KMS-11 (cell line): ENCODE data around the gene LSS.

Experiments used
- H2AFZ ChIP-seq: fragments of 200-600 bp; sonication (generic); 2 replicates; pipeline ENCODE4 v1.6.1; 2016; ENCODE audit warnings: antibody characterized with exemption, mixed run types, low read depth
- H3K27ac ChIP-seq: fragments of 200-600 bp; sonication (generic); 2 replicates; pipeline ENCODE4 v1.6.1; 2016; ENCODE audit warnings: mild to moderate bottlenecking, mixed run types
- H3K27me3 ChIP-seq: fragments of 200-600 bp; sonication (generic); 2 replicates; pipeline ENCODE4 v1.6.1; 2017; ENCODE audit warnings: mild to moderate bottlenecking, low read depth, mixed run types, moderate library complexity; ENCODE audit not compliant: insufficient read depth
- H3K36me3 ChIP-seq: fragments of 200-600 bp; sonication (generic); 2 replicates; pipeline ENCODE4 v1.6.1; 2017; ENCODE audit warnings: mild to moderate bottlenecking, mixed run types; ENCODE audit not compliant: insufficient read depth
- H3K4me1 ChIP-seq: fragments of 200-600 bp; sonication (generic); 2 replicates; pipeline ENCODE4 v1.6.1; 2016; ENCODE audit warnings: mild to moderate bottlenecking, low read depth, mixed run types; ENCODE audit not compliant: poor library complexity, severe bottlenecking
- H3K4me2 ChIP-seq: fragments of 200-600 bp; sonication (generic); 2 replicates; pipeline ENCODE4 v1.7.0; 2016; ENCODE audit warnings: mild to moderate bottlenecking, mixed run types
- H3K4me3 ChIP-seq: fragments of 200-600 bp; sonication (generic); IDR thresholded peaks from 2 replicates; pipeline ENCODE4 v1.6.1; 2017; ENCODE audit warnings: low read depth, low read length, mixed read lengths; ENCODE audit not compliant: insufficient read depth
- H3K79me2 ChIP-seq: fragments of 200-600 bp; sonication (generic); 2 replicates; pipeline ENCODE4 v1.6.1; 2016; ENCODE audit warnings: low read depth, mixed run types; ENCODE audit not compliant: insufficient read depth
- H3K9ac ChIP-seq: fragments of 200-600 bp; sonication (generic); 2 replicates; pipeline ENCODE4 v1.6.1; 2016; ENCODE audit warnings: mild to moderate bottlenecking, mixed run types
- H4K20me1 ChIP-seq: fragments of 200-600 bp; sonication (generic); 2 replicates; pipeline ENCODE4 v1.6.1; 2016; ENCODE audit warnings: mild to moderate bottlenecking, mixed run types; ENCODE audit not compliant: insufficient read depth
- TF ChIP-seq, protein P1 (sequence below): fragments of 200-600 bp; sonication (generic); conservative IDR thresholded peaks from 2 replicates; pipeline ENCODE4 v1.6.1; 2017; ENCODE audit warnings: low read depth, mild to moderate bottlenecking, antibody characterized with exemption, low read length, moderate library complexity, mixed read lengths

LSS gene

DNA sequence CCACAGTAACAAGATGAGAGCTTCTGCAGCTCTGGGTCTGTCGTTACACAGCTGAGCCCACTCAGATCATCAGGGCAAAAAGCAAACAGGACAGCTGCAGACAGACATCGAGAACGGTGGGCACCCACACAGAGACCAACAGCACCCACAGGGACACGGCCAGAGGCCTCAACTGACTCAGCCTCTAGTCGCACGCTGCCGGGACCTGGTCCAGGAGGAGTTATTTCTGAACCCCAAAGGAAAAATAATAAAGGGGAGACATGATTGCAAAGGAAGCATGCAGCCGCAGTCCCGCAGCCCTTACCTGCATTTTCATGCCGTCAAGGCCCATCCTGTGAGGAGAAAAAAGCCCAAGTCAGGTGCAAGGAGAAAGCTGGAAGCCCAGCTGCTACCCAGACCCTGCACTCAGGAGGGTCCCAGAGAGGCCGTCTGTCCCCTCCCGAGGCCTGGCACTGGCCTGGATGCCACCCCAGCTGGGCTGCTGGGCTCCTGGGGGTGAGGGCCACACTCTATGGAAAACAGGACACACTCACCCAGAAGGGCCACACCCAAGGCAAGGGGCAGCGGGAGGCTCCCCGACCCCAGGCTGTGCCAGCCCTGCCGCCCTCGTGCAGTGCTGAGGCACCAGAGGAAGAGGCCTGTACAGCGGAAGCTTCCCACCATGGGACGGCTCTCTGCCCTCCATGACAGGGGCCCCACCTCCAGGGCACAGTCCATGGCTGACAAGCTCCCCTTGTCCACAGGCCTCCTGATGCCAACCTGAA is 15.7 kb downstream of the LSS start:
- Histone ChIP-seq H3K36me3 (no peaks in the 10 kb centered on the region; the same call in 1 of the 2 replicates), H3K4me2 (no peak overlapping the region), H3K4me3 (no peak overlapping the region), H2AFZ (no peak overlapping the region), H3K9ac (no peak overlapping the region), H3K4me1 (no peaks in the 10 kb centered on the region), H3K79me2 (no peaks in the 10 kb centered on the region; the same call in 1 of the 2 replicates), H3K27ac (no peak overlapping the region), H4K20me1 (no peaks in the 10 kb centered on the region), H3K27me3 (no peaks in the 10 kb centered on the region)
- TF ChIP-seq, protein P1, sequence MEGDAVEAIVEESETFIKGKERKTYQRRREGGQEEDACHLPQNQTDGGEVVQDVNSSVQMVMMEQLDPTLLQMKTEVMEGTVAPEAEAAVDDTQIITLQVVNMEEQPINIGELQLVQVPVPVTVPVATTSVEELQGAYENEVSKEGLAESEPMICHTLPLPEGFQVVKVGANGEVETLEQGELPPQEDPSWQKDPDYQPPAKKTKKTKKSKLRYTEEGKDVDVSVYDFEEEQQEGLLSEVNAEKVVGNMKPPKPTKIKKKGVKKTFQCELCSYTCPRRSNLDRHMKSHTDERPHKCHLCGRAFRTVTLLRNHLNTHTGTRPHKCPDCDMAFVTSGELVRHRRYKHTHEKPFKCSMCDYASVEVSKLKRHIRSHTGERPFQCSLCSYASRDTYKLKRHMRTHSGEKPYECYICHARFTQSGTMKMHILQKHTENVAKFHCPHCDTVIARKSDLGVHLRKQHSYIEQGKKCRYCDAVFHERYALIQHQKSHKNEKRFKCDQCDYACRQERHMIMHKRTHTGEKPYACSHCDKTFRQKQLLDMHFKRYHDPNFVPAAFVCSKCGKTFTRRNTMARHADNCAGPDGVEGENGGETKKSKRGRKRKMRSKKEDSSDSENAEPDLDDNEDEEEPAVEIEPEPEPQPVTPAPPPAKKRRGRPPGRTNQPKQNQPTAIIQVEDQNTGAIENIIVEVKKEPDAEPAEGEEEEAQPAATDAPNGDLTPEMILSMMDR, result no peak

DNA sequence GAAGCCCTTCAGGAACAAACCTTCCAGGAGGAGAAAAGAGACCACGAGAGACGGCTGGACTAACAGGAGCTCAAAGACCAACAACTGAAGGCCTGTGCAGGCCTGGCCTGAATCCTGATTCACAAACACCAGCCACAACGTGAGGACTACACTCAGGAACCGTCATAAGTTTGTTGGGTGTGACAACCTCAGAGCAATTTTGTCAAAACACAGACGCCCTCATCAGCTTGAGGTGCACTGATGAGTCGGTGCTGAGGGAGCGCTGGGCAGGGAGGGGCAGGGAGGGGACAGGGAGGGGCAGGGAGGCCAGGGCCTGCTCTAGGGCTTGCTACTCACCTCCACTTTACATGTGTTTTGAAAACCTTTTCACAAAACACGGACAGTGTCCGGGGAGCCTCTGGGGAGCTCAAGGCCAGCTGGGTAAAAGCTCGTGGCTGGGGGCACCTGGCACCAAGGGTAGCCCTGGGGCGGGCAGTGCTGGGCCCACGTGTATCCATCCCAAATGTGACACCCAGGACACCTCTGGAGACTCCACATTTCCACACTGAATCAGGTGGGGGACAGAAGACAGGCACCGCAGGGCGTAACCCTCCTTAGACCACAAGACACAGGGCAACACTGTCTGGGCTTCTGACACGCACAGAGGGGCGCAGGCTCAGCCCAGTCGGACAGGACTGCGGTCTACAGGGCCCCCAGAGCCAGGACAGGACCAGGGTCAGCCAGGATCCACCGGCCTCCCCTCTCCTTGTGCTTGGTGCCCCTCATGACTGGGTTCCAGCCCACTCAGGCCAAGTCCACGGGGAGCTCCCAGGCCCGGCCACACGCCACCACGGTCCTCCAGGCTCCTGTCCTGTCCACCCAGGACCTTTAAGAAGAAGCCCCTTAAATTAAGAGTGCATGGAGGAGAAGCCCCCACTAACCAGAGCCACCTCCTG is 16.5 kb downstream of the LSS start:
- H3K27me3 ChIP-seq, result no peaks in the 10 kb centered on the region
- H4K20me1 ChIP-seq, result no peaks in the 10 kb centered on the region
- no peak overlapping the region for H2AFZ ChIP-seq
- no peak overlapping the region for H3K27ac ChIP-seq
- TF ChIP-seq, protein P1, result no peak
- no peak overlapping the region for H3K4me2 ChIP-seq
- H3K9ac ChIP-seq, result no peak overlapping the region
- no peaks in the 10 kb centered on the region for H3K79me2 ChIP-seq
- no peaks in the 10 kb centered on the region for H3K4me1 ChIP-seq
- no peak overlapping the region for H3K4me3 ChIP-seq
- H3K36me3 ChIP-seq, result no peaks in the 10 kb centered on the region; the same call in 1 of the 2 replicates

DNA sequence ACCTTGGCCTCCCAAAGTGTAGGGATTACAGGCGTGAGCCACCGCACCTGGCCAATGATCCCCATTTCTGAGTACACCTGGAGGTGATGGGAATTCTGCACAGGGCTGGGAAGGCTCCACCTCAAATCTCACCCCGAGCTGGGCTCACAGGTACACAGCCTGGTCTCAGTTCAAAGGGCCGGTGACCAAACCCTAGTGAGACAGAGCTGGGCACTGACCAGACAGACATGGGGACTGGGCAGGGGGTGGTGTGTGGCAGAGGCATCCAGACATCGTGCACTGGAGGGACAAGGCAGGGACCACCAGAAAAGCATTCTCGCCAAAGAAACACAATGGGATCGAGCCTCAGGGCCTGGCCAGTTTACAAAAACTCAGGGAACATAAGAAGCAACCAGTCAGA is 17.2 kb downstream of the LSS start:
- no peak overlapping the region for H3K27ac ChIP-seq
- TF ChIP-seq, protein P1, result no peak
- no peak overlapping the region for H3K4me3 ChIP-seq
- H3K9ac ChIP-seq, result no peak overlapping the region
- H4K20me1 ChIP-seq, result no peaks in the 10 kb centered on the region
- H3K36me3 ChIP-seq, result no peaks in the 10 kb centered on the region; the same call in 1 of the 2 replicates
- H3K4me1 ChIP-seq, result no peaks in the 10 kb centered on the region
- H3K27me3 ChIP-seq, result no peaks in the 10 kb centered on the region
- H2AFZ ChIP-seq, result no peak overlapping the region
- H3K79me2 ChIP-seq, result no peaks in the 10 kb centered on the region
- no peak overlapping the region for H3K4me2 ChIP-seq

DNA sequence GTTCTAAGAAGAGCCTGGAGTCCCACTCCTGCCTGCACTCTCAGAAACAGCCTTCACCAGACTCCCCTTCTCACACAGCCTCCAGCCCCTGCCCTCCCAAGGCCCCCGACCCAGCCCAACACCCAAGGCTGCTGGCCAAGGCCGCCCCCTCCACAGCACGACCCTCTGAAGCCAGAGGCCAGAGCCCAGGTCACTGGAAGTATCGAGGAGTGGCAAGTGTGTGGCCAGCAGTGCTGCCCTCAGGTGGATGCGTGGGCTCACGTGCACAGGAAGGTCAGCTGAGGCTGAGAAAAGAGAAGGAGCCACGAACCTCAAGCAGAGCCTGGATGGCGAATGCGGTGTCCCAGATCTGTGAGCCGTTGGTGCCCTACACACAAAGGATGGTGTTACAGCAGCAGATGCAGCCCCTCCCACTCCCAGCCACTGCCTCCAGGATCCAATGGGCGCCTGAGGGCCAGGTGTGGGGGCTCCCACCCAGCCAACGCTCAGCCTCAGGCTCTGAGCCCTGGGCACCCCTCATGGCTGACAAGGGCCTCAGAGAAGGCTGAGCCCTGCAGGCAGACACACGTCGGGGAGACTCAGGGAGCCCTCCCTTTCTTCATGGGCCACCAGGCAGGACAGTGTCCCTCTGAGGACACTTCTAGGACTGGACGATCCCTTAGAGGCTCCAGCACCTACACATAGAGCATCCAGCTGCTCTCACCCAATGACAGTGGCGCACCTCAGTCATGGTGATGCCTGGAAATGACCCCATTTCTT is 18.0 kb downstream of the LSS start:
- H3K27ac ChIP-seq, result no peak overlapping the region
- no peaks in the 10 kb centered on the region for H3K79me2 ChIP-seq
- H3K4me2 ChIP-seq, result no peak overlapping the region
- no peaks in the 10 kb centered on the region; the same call in 1 of the 2 replicates for H3K36me3 ChIP-seq
- H3K9ac ChIP-seq, result no peak overlapping the region
- no peaks in the 10 kb centered on the region for H3K27me3 ChIP-seq
- no peaks in the 10 kb centered on the region for H3K4me1 ChIP-seq
- H3K4me3 ChIP-seq, result no peak overlapping the region
- TF ChIP-seq, protein P1, result no peak
- no peaks in the 10 kb centered on the region for H4K20me1 ChIP-seq
- H2AFZ ChIP-seq, result no peak overlapping the region
